G401 (cell line): ENCODE measurements around the gene ODC1. TPM values are rescaled to one million over a fixed set of nuclear protein-coding genes. Genes with fewer than 3 reads are reported as not detected.

Source experiments
- DNase-seq: peaks from one replicate; pipeline ENCODE4 v3.0.0-alpha.2; 2015; ENCODE audit warnings: low spot score
- in situ Hi-C: cut with HindIII; loops from 2 replicates; pipeline ENCODE4 v1.10.0; 2016; ENCODE audit warnings: low sequenced_read_pairs, mixed read lengths
- total RNA-seq: library from RNA; depleted of rRNA; stranded (reverse); fragments of >200 nt; shearing (Covaris generic); gene quantifications from 2 replicates; pipeline ENCODE4 v1.2.3, GENCODE V29; 2014

ODC1 gene
- total RNA-seq, 1 experiment from 2014 or later = 382 TPM

- DNase-seq = no peak
- in situ Hi-C loops = no loop called here
These were observed 40.1 kb downstream of the ODC1 start for GRCh38 chr2:10407841-10408648.

- DNase-seq = no peak
- in situ Hi-C loops = no loop called here
These were observed 40.7 kb downstream of the ODC1 start for GRCh38 chr2:10407432-10407831.

GRCh38 chr2:10406491-10407188 lies 41.5 kb downstream of the ODC1 start:
- no peak for DNase-seq
- in situ Hi-C loops = no loop called here

- DNase-seq = no peak
- in situ Hi-C loops = no loop called here
These were observed 42.1 kb downstream of the ODC1 start for GRCh38 chr2:10406016-10406415.

GRCh38 chr2:10405448-10405847 lies 42.7 kb downstream of the ODC1 start:
- in situ Hi-C loops = no loop called here

GRCh38 chr2:10404324-10405143 lies 43.6 kb downstream of the ODC1 start:
- peak; percentile 55 for DNase-seq
- in situ Hi-C loops = no loop called here

More at GRCh38 chr2:10405448-10405847, 42.7 kb downstream of the ODC1 start:
- no peak for DNase-seq

- in situ Hi-C loops = no loop called here
- DNase-seq = no peak
These were observed 45.4 kb downstream of the ODC1 start for GRCh38 chr2:10402653-10403215.

- no peak for DNase-seq
- in situ Hi-C loops = no loop called here
These were observed 46.0 kb downstream of the ODC1 start for GRCh38 chr2:10402062-10402585.

- no peak for DNase-seq
- in situ Hi-C loops = no loop called here
These were observed 46.9 kb downstream of the ODC1 start for GRCh38 chr2:10400978-10401951.

- in situ Hi-C loops = no loop called here
- peak; percentile 61 for DNase-seq
These were observed 47.6 kb downstream of the ODC1 start for GRCh38 chr2:10400568-10400977.

GRCh38 chr2:10400002-10400401 lies 48.1 kb downstream of the ODC1 start:
- in situ Hi-C loops = no loop called here

GRCh38 chr2:10399358-10399757 lies 48.8 kb downstream of the ODC1 start:
- DNase-seq = no peak
- in situ Hi-C loops = no loop called here

More at GRCh38 chr2:10400002-10400401, 48.1 kb downstream of the ODC1 start:
- DNase-seq = no peak

GRCh38 chr2:10398496-10398895 lies 49.6 kb downstream of the ODC1 start:
- DNase-seq = no peak
- in situ Hi-C loops = no loop called here

- in situ Hi-C loops = no loop called here
These were observed 50.2 kb downstream of the ODC1 start for GRCh38 chr2:10397878-10398277.

GRCh38 chr2:10397297-10397875 lies 50.7 kb downstream of the ODC1 start:
- in situ Hi-C loops = no loop called here
- DNase-seq = no peak

More at GRCh38 chr2:10397878-10398277, 50.2 kb downstream of the ODC1 start:
- no peak for DNase-seq

- in situ Hi-C loops = no loop called here
- no peak for DNase-seq
These were observed 51.7 kb downstream of the ODC1 start for GRCh38 chr2:10396464-10396863.

GRCh38 chr2:10395893-10396292 lies 52.2 kb downstream of the ODC1 start:
- in situ Hi-C loops = no loop called here
- no peak for DNase-seq

- in situ Hi-C loops = no loop called here
- no peak for DNase-seq
These were observed 54.5 kb downstream of the ODC1 start for GRCh38 chr2:10393640-10393982.
